Ishikawa (cell line): Measurements from ENCODE around the gene KLK6.

Experiments used
- CEBPB ChIP-seq: IDR thresholded peaks from 2 replicates; pipeline ENCODE4 v1.6.1; 2012
- CREB1 ChIP-seq: IDR thresholded peaks from 2 replicates; pipeline ENCODE4 v1.6.1; 2012; ENCODE audit warnings: low read depth
- EGR1 ChIP-seq: IDR thresholded peaks from 2 replicates; pipeline ENCODE4 v1.6.1; 2012
- EP300 ChIP-seq: IDR thresholded peaks from 2 replicates; pipeline ENCODE4 v1.6.1; 2012; ENCODE audit warnings: borderline replicate concordance
- FOXM1 ChIP-seq: IDR thresholded peaks from 2 replicates; pipeline ENCODE4 v1.6.1; 2012; ENCODE audit warnings: low read depth, borderline replicate concordance
- RAD21 ChIP-seq: IDR thresholded peaks from 2 replicates; pipeline ENCODE4 v1.6.1; 2012; ENCODE audit warnings: low read depth
- TAF1 ChIP-seq: IDR thresholded peaks from 2 replicates; pipeline ENCODE4 v1.6.1; 2012; ENCODE audit warnings: low read depth, mild to moderate bottlenecking
- YY1 ChIP-seq: IDR thresholded peaks from 2 replicates; pipeline ENCODE4 v1.6.1; 2012; ENCODE audit warnings: low read depth
- ZBTB7A ChIP-seq: IDR thresholded peaks from 2 replicates; pipeline ENCODE4 v1.6.1; 2012; ENCODE audit warnings: low read depth
- TF ChIP-seq, protein P1 (sequence below): IDR thresholded peaks from 2 replicates; pipeline ENCODE4 v1.6.1; 2012
- TF ChIP-seq, protein P2 (sequence below): IDR thresholded peaks from 2 replicates; pipeline ENCODE4 v1.6.1; 2012; ENCODE audit warnings: low read depth, mild to moderate bottlenecking
- TF ChIP-seq, protein P3 (sequence below): IDR thresholded peaks from 2 replicates; pipeline ENCODE4 v1.6.1; 2012

DNA sequence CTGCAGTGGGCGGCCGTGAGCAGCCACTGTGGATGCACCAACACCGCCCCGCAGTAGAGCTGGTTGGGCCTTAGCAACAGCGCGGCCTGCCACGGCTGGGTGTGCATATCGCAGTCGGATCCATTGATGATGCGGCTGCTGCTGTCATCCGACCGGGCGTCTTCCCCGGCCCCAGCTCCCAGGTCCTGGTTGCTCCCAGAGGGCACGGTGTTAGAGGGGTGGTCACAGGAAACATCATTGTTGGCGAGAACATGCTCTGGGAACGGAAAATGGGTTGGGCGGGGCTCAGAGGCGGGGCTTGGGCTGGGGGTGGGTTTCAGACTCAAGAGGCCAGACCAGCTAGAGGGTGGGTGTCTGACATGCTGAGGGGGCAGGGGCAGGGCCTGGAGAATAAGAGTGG is 19.5 kb downstream of the KLK6 start:
- TF ChIP-seq, protein P1, sequence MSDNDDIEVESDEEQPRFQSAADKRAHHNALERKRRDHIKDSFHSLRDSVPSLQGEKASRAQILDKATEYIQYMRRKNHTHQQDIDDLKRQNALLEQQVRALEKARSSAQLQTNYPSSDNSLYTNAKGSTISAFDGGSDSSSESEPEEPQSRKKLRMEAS: no peak
- TF ChIP-seq CREB1 (no peak), ZBTB7A (no peak), FOXM1 (no peak), EP300 (no peak), EGR1 (no peak), CEBPB (no peak), TAF1 (no peak), RAD21 (no peak), YY1 (no peak)
- TF ChIP-seq, protein P2, sequence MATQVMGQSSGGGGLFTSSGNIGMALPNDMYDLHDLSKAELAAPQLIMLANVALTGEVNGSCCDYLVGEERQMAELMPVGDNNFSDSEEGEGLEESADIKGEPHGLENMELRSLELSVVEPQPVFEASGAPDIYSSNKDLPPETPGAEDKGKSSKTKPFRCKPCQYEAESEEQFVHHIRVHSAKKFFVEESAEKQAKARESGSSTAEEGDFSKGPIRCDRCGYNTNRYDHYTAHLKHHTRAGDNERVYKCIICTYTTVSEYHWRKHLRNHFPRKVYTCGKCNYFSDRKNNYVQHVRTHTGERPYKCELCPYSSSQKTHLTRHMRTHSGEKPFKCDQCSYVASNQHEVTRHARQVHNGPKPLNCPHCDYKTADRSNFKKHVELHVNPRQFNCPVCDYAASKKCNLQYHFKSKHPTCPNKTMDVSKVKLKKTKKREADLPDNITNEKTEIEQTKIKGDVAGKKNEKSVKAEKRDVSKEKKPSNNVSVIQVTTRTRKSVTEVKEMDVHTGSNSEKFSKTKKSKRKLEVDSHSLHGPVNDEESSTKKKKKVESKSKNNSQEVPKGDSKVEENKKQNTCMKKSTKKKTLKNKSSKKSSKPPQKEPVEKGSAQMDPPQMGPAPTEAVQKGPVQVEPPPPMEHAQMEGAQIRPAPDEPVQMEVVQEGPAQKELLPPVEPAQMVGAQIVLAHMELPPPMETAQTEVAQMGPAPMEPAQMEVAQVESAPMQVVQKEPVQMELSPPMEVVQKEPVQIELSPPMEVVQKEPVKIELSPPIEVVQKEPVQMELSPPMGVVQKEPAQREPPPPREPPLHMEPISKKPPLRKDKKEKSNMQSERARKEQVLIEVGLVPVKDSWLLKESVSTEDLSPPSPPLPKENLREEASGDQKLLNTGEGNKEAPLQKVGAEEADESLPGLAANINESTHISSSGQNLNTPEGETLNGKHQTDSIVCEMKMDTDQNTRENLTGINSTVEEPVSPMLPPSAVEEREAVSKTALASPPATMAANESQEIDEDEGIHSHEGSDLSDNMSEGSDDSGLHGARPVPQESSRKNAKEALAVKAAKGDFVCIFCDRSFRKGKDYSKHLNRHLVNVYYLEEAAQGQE: no peak
- TF ChIP-seq, protein P3, sequence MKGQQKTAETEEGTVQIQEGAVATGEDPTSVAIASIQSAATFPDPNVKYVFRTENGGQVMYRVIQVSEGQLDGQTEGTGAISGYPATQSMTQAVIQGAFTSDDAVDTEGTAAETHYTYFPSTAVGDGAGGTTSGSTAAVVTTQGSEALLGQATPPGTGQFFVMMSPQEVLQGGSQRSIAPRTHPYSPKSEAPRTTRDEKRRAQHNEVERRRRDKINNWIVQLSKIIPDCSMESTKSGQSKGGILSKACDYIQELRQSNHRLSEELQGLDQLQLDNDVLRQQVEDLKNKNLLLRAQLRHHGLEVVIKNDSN: no peak
